ENCODE measurements around the gene DAND5.
A peak's percentile ranks its signal among the peaks of the same experiment; 100 is the strongest.

The DAND5 gene

DNA sequence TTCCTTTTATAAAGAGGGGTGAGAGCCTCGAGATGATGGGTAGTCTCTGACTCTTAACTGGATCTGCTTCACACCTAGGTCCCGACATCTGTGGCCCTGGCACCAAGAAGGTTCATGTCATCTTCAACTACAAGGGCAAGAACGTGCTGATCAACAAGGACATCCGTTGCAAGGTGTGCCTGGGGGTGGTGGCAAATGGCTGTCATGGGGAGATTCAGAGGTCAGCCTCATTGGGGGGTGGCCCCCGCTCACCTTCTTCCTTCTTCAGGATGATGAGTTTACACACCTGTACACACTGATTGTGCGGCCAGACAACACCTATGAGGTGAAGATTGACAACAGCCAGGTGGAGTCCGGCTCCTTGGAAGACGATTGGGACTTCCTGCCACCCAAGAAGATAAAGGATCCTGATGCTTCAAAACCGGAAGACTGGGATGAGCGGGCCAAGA, 29.4 kb upstream of the DAND5 start:
- peaks cover 75% of the 10 kb centered on the region for H3F3A ChIP-seq (ENCODE audit: control insufficient read depth, insufficient read depth)
- peak overlapping the region; percentile 86 for H3K4me3 ChIP-seq (ENCODE audit: low read length)
- peak overlapping the region; percentile 85 for H3K4me2 ChIP-seq (ENCODE audit: low read length)
- peaks cover 35% of the 10 kb centered on the region for H3K79me2 ChIP-seq (ENCODE audit: control insufficient read depth, low read length)
- H3K27ac ChIP-seq (ENCODE audit: low read depth, low read length), result peak overlapping the region; percentile 75
- peaks cover 68% of the 10 kb centered on the region for H3K4me1 ChIP-seq (ENCODE audit: control insufficient read depth, low read length)
- H3K9me3 ChIP-seq (ENCODE audit: control insufficient read depth, insufficient read depth, low read length), result no peaks in the 10 kb centered on the region
- no peaks in the 10 kb centered on the region for H3K27me3 ChIP-seq (ENCODE audit: control insufficient read depth, low read length)
- H3K36me3 ChIP-seq (ENCODE audit: control insufficient read depth, low read length), result peaks cover 62% of the 10 kb centered on the region
- H3K9me2 ChIP-seq (replicated peaks; ENCODE audit: control insufficient read depth, low read length), result no peaks in the 10 kb centered on the region
- TF ChIP-seq, protein P1, sequence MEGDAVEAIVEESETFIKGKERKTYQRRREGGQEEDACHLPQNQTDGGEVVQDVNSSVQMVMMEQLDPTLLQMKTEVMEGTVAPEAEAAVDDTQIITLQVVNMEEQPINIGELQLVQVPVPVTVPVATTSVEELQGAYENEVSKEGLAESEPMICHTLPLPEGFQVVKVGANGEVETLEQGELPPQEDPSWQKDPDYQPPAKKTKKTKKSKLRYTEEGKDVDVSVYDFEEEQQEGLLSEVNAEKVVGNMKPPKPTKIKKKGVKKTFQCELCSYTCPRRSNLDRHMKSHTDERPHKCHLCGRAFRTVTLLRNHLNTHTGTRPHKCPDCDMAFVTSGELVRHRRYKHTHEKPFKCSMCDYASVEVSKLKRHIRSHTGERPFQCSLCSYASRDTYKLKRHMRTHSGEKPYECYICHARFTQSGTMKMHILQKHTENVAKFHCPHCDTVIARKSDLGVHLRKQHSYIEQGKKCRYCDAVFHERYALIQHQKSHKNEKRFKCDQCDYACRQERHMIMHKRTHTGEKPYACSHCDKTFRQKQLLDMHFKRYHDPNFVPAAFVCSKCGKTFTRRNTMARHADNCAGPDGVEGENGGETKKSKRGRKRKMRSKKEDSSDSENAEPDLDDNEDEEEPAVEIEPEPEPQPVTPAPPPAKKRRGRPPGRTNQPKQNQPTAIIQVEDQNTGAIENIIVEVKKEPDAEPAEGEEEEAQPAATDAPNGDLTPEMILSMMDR (IDR thresholded peaks at IDR 0.05; ENCODE audit: low read depth, low read length, poor library complexity, severe bottlenecking), result no peak
- no peak for TF ChIP-seq EZH2phosphoT487 (IDR thresholded peaks at IDR 0.05; ENCODE audit: borderline replicate concordance, low read length)
- peaks cover 22% of the 10 kb centered on the region for H4K20me1 ChIP-seq (ENCODE audit: control insufficient read depth, insufficient read depth, low read depth, low read length)

DNA sequence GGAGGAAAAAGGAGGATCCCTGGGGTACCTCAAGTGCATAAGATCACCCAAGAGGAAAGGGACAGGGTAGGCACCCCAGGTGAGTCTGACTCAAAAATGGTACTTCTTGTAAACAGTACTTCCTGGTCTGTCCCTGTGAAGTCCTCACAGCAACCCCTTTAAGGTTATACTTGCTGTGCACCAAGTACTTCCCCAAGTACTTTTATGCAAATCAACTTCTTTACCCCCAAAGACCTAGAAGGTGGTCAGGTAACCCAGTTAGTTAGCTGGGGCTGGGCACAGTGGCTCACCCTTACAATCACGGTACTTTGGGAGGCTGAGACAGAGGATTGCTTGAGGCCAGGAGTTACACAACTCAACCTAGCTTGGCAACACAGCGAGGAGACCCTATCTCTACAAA, 28.5 kb upstream of the DAND5 start:
- Histone ChIP-seq H3K4me1 (ENCODE audit: control insufficient read depth, low read length) (peaks cover 73% of the 10 kb centered on the region), H3K4me2 (ENCODE audit: low read length) (peak overlapping the region; percentile 85), H3K79me2 (ENCODE audit: control insufficient read depth, low read length) (peaks cover 38% of the 10 kb centered on the region), H4K20me1 (ENCODE audit: control insufficient read depth, insufficient read depth, low read depth, low read length) (peaks cover 22% of the 10 kb centered on the region), H3K36me3 (ENCODE audit: control insufficient read depth, low read length) (peaks cover 67% of the 10 kb centered on the region), H3K27me3 (ENCODE audit: control insufficient read depth, low read length) (no peaks in the 10 kb centered on the region), H3K9me3 (ENCODE audit: control insufficient read depth, insufficient read depth, low read length) (no peaks in the 10 kb centered on the region), H3K9me2 (replicated peaks; ENCODE audit: control insufficient read depth, low read length) (no peaks in the 10 kb centered on the region), H3K27ac (ENCODE audit: low read depth, low read length) (peak overlapping the region; percentile 75), H3F3A (ENCODE audit: control insufficient read depth, insufficient read depth) (peaks cover 79% of the 10 kb centered on the region), H3K4me3 (ENCODE audit: low read length) (peak overlapping the region; percentile 86)
- TF ChIP-seq, protein P1 (IDR thresholded peaks at IDR 0.05; ENCODE audit: low read depth, low read length, poor library complexity, severe bottlenecking), result no peak

DNA sequence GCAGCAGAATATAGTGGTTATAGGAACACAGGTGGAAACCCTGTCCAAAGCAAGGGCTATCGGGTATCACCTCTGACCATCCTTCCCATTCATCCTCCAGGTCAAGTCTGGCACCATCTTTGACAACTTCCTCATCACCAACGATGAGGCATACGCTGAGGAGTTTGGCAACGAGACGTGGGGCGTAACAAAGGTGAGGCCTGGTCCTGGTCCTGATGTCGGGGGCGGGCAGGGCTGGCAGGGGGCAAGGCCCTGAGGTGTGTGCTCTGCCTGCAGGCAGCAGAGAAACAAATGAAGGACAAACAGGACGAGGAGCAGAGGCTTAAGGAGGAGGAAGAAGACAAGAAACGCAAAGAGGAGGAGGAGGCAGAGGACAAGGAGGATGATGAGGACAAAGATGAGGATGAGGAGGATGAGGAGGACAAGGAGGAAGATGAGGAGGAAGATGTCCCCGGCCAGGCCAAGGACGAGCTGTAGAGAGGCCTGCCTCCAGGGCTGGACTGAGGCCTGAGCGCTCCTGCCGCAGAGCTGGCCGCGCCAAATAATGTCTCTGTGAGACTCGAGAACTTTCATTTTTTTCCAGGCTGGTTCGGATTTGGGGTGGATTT, 25.8 kb upstream of the DAND5 start:
- Histone ChIP-seq H3K79me2 (ENCODE audit: control insufficient read depth, low read length) (peaks cover 62% of the 10 kb centered on the region), H3K4me2 (ENCODE audit: low read length) (peak overlapping the region; percentile 48), H3K4me1 (ENCODE audit: control insufficient read depth, low read length) (peaks cover 66% of the 10 kb centered on the region), H3K36me3 (ENCODE audit: control insufficient read depth, low read length) (peaks cover 92% of the 10 kb centered on the region), H3K27ac (ENCODE audit: low read depth, low read length) (0 out of 2 replicates have a peak overlapping the region, but pooled peaks have one; percentile 9), H3K27me3 (ENCODE audit: control insufficient read depth, low read length) (no peaks in the 10 kb centered on the region), H3K9me3 (ENCODE audit: control insufficient read depth, insufficient read depth, low read length) (no peaks in the 10 kb centered on the region), H3F3A (ENCODE audit: control insufficient read depth, insufficient read depth) (peaks cover 67% of the 10 kb centered on the region), H4K20me1 (ENCODE audit: control insufficient read depth, insufficient read depth, low read depth, low read length) (peaks cover 22% of the 10 kb centered on the region), H3K4me3 (ENCODE audit: low read length) (peak overlapping the region; percentile 31; the same call in 1 of the 2 replicates), H3K9me2 (replicated peaks; ENCODE audit: control insufficient read depth, low read length) (no peaks in the 10 kb centered on the region)
- TF ChIP-seq EZH2phosphoT487 (IDR thresholded peaks at IDR 0.05; ENCODE audit: borderline replicate concordance, low read length), result no peak
- TF ChIP-seq, protein P1 (IDR thresholded peaks at IDR 0.05; ENCODE audit: low read depth, low read length, poor library complexity, severe bottlenecking), result no peak
